HG03066 (cell line): ENCODE measurements around the gene COG2.
"Not testable (repeated sequence)": the region's sequence is repeated elsewhere in the genome, so short reads cannot be mapped to it uniquely, and the experiment has no call there.

Experiments
- ATAC-seq: cut with Tn5 transposase; IDR thresholded peaks from one replicate; pipeline ENCODE4 v1.9.1; 2021; ENCODE audit warnings: low read depth; ENCODE audit not compliant: unreplicated experiment

COG2 gene

DNA sequence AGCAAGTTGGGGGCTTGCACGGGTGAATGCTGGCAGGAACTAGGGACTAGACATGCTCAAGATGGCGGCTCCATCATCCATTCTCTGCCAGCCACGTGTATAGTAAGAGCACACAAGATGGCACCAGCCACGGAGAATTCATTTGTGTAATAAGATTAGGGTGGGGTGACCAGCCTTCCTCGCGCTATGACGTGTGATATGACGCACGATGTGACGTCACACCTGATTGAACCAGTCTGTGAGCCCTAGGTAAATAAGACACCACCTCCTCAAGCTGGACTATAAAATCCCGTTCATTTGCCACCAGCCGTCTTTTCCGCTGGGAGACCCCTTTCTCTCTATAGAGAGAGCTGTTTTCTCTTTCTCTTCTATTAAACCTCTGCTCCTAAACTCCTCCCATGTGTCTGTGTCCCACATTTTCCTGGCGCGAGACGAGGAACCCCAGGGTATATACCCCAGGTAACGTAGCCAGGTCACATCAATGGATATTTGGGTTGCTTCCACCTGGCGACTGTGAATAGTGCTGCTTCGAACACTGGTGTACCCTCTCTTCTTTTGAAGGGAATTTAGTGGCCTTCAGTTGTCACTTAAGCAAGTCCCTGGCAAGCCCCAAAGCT is 18.1 kb upstream of the COG2 start:
- no peak for ATAC-seq

DNA sequence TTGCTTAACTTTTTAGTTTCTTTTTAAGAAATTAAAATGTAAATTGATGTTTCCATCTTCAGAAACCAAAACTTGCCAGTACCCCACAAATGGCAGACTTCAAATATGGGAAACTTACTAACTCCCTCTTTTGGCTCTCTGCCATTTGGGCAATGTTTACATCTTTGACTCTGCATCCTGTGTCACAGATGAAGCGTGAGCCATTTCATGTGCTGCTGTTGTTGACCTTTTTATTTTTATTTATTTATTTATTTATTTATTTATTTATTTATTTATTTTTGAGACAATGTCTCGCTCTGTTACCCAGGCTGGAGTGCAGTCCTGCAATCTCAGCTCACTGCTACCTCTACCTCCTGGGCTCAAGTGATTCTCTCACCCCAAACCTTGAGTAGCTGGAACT is 16.0 kb upstream of the COG2 start:
- no peak for ATAC-seq

DNA sequence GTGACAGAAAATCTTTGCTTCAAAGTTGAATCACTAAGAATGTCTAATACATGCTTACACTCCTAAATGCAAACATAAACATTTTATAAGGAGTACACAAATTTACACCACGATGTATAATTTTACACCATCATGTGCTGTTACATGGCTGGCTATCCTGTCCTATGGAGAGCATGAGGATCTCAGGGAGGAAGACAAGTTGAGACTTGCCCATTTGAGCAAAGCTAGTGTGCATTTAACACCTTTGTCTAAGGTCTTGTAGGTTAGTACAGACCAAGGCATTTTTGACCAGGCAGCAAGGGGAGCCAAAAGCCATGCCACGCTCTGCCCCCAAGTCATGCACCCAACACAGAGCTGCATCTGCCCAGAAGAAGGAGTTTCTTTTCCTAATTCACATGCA is 14.5 kb upstream of the COG2 start:
- ATAC-seq = no peak

DNA sequence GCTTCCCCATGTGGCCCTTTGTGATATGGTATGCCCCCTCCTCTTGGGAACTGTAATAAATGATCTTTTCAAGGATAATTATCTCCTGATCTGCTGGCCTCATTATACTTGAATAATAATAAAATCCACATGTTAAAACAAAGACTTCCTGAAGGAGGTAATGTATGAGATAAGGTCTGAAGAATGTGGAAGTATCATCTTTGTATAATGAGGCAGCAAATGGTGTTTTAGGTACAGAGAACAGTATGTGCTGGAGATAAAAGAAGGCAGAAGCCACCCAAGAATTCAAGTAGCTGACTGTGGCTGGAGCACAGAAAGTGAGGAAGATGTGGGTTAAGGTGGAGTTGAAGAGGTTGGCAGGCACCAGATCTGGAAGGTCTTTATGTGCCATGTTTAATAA is 12.8 kb upstream of the COG2 start:
- no peak for ATAC-seq

DNA sequence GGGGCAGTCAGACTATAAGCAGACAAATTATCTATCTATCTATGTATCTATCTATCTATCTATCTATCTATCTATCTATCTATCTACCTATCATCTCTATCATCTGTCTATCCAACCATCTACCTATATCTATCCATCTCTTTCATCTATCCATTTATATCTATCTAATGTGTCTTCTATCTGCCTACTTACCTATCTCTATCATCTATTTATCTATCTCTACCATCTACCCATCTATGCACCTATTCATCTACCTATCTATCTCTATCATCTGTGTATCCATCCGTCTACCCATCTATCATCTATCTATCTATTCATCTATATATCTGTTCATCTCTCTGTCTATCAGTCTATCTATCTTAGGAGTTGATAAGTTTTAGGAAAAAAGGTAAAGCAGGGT is 10.8 kb upstream of the COG2 start:
- ATAC-seq = no peak

DNA sequence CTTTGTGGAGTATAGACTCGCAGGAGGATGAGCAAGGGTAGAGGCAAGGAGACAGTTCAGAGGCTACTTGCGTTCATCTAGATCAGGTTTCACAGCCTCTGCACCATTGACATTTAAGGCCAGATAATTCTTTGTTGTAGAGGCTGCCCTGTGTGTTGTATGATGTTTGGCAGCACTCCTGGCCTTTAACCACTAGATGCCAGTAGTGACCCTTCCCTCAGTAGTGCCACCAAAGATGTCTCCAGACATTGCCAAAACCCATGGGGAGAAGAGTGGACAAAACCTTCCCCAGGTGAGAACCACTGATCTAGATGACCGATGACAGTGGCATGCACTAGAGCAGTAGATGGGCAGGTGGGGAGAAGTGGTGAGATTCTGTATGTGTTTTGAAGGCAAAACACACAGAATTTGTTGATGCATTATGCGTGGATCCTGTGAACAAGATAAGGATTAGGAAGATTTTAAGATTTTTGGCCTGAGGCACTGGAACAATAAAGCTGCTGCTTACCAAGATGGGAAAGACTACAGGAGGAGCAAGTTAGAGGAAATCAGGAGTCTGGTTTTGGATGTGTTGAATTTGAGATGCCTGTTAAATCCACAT is 9.9 kb upstream of the COG2 start:
- ATAC-seq = no peak

DNA sequence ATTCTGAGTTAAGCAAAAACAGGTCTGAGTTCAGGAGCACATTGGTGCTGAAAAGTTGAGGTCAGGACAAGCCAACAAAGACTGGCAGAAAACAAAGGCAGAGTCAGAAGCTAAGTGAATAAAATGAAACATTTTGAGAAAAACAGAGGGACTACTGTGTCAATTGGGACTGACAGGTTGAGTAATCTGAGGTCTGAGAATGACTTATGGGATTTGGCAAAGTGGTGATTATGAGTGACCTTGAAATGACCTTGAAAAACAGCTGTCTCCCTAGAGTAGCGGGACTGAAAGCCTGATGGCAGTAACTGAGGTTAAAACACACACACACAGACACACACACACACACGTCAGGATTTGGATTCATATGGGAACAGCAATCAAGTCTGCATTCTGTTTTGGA is 8.8 kb upstream of the COG2 start:
- no peak for ATAC-seq

DNA sequence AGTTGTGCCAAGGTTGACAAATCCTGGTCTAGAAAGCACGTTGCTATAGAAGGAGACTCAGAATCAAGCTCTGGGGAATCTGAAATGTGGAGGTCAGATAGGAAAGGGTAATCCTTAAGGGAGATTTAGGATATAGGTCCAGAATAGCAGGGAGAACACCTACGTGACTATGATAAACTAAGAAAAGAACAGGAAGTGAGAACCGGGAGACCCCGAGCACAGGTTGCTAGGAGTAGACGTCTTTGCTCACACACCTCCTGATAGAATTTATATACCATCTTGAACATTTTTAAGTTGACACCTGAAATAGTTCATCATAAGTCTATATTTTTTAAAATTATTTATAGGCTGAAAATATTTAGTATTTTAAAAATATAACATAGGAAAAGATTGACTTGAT is 7.9 kb upstream of the COG2 start:
- ATAC-seq = no peak

DNA sequence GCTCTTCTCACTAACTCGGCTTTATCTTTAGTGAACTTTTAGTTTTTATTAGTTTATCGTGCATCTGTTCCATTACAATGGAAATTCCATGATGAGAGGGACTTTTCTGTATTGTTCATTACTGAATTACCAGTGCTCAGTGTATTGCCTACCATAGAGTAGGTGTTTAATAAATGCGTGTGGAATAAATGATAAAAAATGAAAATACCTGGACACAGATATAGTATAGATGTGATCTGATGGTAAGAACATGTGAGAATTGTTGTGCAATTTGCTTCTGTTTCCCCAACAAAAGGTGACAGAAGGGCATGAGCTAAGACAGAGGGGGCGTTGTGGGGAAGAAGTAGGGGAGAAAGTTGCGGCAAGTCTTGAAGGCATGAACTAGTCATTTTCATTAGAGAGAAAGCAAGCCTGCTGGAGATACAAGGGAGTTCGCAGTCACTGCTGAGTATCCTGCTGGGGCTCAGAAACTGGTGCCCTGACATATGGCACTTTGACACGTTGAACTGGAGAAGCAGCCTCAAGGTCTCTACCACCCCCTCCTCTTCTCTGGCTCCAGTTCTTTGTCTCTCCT is 5.6 kb upstream of the COG2 start:
- no peak for ATAC-seq

DNA sequence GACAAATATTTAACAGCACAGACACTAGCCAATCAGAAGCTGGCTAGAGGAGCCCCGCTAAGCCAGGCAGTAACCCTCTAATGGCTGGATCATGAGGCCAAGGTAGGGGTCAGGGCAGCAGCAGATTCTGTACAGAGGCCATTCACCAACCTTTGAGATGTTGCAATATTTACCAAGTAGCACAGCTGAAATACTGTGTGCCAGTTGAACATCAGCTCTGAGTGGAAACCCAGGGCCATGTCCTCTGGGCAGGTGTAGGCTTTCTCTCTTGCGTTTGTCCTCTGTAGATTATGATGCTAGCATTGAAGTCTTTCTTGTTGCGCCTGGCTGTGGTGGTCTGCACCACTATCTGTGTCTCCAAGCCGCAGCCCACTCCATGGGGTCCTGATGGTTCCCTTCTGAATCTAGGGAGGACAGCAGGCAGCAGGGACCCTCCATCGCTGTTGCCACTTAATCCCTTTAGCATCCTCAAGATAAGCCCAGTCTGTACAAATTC is 2.5 kb upstream of the COG2 start:
- ATAC-seq = no peak

DNA sequence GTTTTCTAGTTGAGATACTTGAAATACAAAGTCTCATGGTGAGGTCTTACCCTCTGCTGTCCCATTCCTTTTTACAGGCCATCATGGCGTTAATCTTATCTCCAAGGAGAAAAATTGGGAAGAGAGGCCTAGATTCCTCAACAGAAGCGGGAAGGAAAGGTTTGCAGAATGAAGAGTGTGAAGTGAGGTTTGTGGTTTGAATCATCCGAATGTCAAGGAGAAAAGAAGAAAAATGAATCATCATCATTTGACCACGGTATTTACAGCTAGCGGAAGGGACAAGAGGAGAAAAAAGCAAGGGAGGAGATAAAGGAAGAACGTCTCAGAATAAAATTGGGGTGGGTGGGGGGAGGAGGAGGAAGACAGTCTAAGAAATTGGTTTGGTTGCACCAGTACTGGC is 935 bp upstream of the COG2 start:
- ATAC-seq = no peak

DNA sequence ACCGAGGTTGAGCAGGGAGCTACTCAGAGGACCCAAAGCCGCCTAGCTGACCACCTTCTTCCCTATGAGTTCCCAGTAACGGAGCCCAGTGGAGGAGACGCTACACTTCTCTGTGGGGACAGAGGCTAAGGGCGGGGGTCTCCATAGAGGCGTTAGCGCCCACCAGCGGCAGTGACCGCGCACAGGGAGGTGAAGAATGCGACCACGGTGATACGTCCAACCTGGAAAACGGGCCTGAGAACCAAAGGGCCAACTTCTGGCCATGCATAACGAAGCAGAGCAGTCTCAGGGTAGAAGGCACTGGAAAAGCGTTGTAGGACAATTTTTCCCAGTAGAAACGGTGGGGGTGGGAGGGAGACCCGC is 400 bp upstream of the COG2 start:
- ATAC-seq = peak; percentile 1

DNA sequence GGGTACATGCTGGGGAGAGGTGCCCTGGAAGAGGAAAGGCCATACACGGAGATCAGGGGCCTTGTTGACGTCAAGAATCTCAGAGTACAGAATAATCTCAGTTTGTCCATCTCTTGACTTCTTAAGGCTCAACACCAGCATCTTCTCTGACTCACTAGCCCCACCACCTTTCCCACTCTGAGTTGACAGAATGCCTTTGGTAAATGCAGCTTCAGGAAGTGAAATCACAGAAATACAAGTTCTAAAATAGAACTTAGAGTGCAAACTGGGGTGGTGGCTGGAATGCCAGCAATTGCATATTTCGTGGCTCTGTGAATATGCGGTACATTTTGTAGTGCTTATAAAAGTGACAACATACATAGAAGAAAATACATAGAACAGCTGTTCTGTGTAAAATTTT is 1.6 kb downstream of the COG2 start:
- no peak for ATAC-seq

DNA sequence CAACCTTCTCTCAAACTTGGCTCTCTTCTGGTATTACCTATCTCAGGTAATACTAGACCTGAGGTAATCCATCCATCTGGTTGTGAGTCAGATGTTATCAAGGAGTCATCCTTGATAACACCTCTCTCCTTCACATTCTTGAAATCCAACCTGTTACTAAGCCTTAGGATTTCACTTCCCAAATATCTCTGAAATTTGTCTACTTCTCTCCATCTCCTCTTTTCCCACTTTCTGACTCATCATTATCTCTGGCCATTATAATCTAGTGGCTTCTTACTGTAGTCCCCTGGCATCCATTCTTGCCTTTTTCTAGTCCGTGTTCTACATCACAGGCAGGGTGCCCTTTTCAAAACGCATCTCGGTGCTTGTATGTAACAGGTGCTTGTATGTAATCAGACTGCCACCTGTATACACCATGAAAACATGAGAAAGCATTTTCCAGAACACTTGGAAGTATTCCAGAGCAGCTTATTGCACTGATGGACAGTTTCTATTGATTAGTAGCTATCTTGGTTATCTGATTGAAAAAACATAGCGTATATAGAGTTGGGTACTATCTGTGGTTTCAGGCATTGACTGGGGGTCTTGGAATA is 4.5 kb downstream of the COG2 start:
- no peak for ATAC-seq

DNA sequence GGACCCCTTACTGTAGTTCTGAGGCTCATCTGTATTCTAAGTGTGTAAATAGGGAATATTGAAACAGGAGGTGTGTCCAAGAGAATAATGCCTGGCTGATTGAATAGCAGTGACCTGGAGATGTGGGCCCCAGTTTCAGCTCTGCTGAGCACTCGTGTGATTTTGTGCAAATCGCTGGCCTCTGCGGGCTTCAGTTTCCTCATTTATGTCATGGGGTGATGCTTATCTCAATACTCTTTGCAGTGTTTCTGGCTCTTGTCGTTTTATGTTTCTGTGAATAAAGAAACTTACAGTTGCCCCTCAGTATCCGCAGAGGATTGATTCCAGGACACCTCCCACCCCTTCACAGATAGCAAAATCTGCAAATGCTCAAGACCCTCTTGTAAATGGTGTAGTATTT is 5.0 kb downstream of the COG2 start:
- no peak for ATAC-seq

DNA sequence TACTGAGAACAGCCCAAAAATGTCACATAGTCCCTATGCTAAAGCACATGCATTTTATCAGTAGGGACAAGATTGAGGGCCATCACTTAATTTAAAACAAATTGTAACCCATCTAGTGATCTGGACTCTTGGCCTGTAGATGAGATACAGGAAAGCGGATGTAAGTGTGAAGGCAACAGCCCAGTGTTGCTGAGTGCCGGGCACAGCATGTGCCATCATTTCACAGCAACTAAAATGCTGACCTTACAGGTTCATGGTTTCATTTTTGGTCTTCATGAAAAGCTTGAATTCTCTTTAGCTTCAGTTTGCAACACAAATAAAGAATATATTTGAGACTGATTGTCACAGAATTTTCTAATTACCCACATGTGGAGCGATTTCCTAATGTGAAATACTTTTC is 5.8 kb downstream of the COG2 start:
- ATAC-seq = no peak

DNA sequence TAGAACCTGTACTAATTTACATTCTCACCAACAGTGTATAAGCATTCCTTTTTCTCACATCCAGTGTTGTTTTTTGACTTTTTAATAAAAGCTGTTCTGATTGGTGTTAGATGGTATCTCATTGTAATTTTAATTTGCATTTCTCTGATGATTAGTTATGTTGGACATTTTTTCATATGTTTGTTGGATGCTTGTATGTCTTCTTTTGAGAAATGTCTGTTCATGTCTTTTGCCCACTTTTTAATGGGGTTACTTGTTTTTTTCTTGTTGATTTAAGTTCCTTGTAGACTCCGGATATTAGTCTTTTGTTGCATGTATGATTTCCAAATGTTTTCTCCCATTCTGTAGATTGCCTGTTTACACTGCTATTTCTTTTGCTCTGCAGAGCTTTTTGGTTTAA is 8.0 kb downstream of the COG2 start:
- no peak for ATAC-seq

DNA sequence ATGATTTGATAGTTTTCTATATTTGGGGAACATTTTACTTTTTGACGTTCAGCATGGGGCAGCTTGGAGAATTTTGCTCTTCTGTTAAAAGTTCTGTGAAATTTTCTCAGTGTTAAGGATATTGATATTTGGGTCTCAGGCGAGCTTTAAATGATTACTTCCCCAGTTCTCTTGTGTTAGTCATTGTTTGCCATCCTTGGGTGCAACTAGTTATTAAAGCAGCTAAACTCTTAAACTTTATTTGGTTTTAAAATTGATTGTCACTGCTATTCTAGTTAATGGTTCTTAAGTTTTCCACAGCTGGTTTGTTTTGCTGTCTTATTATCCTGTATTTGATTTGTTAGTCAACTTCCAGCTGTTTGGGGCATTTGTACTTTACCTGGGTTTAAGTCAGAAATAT is 9.0 kb downstream of the COG2 start:
- ATAC-seq = no peak

DNA sequence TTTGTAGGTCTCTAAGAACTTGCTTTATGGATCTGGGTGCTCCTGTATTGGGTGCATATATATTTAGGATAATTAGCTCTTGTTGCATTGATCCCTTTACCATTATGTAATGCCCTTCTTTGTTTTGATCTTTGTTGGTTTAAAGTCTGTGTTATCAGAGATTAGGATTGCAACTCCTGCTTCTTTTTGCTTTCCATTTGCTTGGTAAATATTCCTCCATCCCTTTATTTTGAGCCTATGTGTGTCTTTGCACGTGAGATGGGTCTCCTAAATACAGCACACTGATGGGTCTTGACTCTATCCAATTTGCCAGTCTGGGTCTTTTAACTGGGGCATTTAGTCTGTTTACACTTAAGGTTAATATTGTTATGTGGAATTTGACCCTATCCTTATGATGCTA is 14.4 kb downstream of the COG2 start:
- ATAC-seq = not testable (repeated sequence)

DNA sequence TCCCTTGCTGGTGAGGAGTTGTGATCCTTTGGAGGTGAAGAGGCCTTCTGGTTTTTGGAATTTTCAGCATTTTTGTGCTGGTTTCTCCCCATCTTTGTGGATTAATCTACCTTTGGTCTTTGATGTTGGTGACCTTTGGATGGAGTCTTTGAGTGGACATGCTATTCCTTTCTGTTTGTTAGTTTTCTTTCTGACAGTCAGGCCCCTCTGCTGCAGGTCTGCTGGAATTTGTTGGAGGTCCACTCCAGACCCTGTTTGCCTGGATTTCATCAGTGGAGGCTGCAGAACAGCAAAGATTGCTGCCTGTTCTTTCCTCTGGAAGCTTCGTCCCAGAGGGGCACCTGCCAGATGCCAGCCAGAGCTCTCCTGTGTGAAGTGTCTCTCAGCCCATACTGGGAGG is 15.8 kb downstream of the COG2 start:
- ATAC-seq = not testable (repeated sequence)

DNA sequence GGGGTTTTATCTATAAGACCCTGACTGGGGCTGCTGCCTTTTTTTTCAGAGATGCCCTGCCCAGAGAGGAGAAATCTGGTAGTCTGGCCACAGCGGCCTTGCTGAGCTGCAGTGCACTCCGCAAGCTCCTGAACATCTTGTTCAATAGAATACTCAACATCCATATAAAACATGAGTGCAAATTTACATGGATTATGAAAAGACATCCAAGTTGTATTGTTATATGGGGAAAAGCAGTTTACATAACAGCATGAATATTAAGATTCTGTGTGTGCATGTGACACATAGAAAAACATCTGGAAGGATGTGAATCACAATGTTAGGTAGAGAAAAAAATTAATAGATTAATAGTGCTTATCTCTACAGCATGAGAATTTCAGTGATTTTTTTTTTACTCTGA is 16.4 kb downstream of the COG2 start:
- no peak for ATAC-seq

DNA sequence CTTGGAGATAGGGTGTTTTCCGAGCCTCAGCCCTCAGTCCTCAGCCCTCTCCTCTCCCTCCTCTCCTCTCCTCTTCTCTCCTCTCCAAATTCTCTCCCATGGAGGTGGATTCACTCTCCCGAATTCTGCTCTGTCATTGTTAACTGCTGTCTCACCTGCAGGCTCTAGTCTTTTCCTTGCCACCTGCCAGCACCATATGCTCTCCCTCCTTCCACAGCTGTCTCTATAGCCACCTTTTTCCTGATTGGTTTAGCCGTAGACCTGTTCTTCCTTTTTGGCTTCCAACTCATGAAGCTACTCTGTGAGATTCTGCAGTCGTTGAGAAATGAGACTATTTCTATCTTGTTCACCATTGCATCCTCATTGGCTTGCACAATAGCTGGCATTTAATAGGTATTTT is 19.7 kb downstream of the COG2 start:
- no peak for ATAC-seq
